Lower leg skin (tissue), 4 donors: Measurements from ENCODE around the gene ZBTB21. TPM values are rescaled to one million over a fixed set of nuclear protein-coding genes. Genes with fewer than 3 reads are reported as not detected.

Experiments used
- DNase-seq, 2 donors: peaks; one replicate each; pipeline ENCODE4 v3.0.0-alpha.2; 2019; ENCODE audit warnings: low spot score in 2 of 2
- H3K4me3 ChIP-seq: fragments of 200-600 bp; sonication (generic); 2 replicates; pipeline ENCODE4 v1.5.1; 2017; ENCODE audit warnings: mild to moderate bottlenecking, low read depth; ENCODE audit not compliant: poor library complexity, severe bottlenecking
- CTCF ChIP-seq, 3 donors: fragments of 450-650 bp; IDR thresholded peaks; one replicate each; pipeline ENCODE4 v1.5.1; 2016; ENCODE audit warnings: antibody characterized with exemption in 3 of 3, mild to moderate bottlenecking in 3 of 3, moderate library complexity in 2 of 3
- POLR2A ChIP-seq, 2 donors: fragments of 450-650 bp; IDR thresholded peaks; one replicate each; pipeline ENCODE4 v1.6.1; 2016 to 2017; ENCODE audit warnings: antibody characterized with exemption in 2 of 2, mild to moderate bottlenecking in 1 of 2, moderate library complexity in 1 of 2
- WGBS, 2 donors: methylation state at CpG; one replicate each; pipeline ENCODE4 v1.1.5; 2018; 5-methylcytosine and 5-hydroxymethylcytosine counted together
- intact Hi-C: fragments of 100-400 bp; cut with DNase I; formaldehyde crosslinking; loops from one replicate; pipeline ENCODE4 v1.15.0; 2023; ENCODE audit warnings: low total_unique reads
- total RNA-seq, 4 donors: library from RNA; depleted of rRNA; stranded (reverse); fragments of >200 nt; gene quantifications; one replicate each; pipeline ENCODE4 v1.1.0, GENCODE V29; 2016

Gene ZBTB21
- total RNA-seq, 4 donors from 2014 or later: 18.1 to 31.9 (median 28.2) TPM

GRCh38 chr21:41985662-41986416 is 24.3 kb downstream of the ZBTB21 start:
- DNase-seq: no peak
- WGBS, 2 donors: 57 to 61% methylated on average over 6 of the region's 6 CpGs
- H3K4me3 ChIP-seq: no peak overlapping the region
- TF ChIP-seq POLR2A (IDR thresholded peaks at IDR 0.05): no peak
- TF ChIP-seq CTCF (IDR thresholded peaks at IDR 0.05): no peak
- intact Hi-C loops: no loop called here

- TF ChIP-seq CTCF (IDR thresholded peaks at IDR 0.05): no peak
- H3K4me3 ChIP-seq: no peak overlapping the region
- intact Hi-C loops: no loop called here
- 97% methylated on average over 1 of the region's 1 CpG for WGBS, 2 donors
- DNase-seq: no peak
Observed at GRCh38 chr21:41983229-41983628, 26.9 kb downstream of the ZBTB21 start.

GRCh38 chr21:41980561-41980960 is 29.6 kb downstream of the ZBTB21 start:
- no peak overlapping the region for H3K4me3 ChIP-seq
- intact Hi-C loops: no loop called here
- DNase-seq: peak in 1 of 2 donors; percentile 4
- TF ChIP-seq CTCF (IDR thresholded peaks at IDR 0.05) (no peak), POLR2A (IDR thresholded peaks at IDR 0.05) (no peak)

- 65 to 74% methylated on average over 7 of the region's 7 CpGs for WGBS, 2 donors
- no peak for TF ChIP-seq POLR2A (IDR thresholded peaks at IDR 0.05)
- no peak overlapping the region for H3K4me3 ChIP-seq
- DNase-seq: peak in 1 of 2 donors; percentile 13
- intact Hi-C loops: no loop called here
Observed at GRCh38 chr21:41979751-41980369, 30.3 kb downstream of the ZBTB21 start.

GRCh38 chr21:41979335-41979734 is 30.8 kb downstream of the ZBTB21 start:
- no peak for TF ChIP-seq POLR2A (IDR thresholded peaks at IDR 0.05)
- TF ChIP-seq CTCF (IDR thresholded peaks at IDR 0.05): no peak
- no peak overlapping the region for H3K4me3 ChIP-seq
- WGBS, 2 donors: 59 to 81% methylated on average over 4 of the region's 4 CpGs
- no peak for DNase-seq
- intact Hi-C loops: no loop called here

GRCh38 chr21:41977034-41977950 is 32.9 kb downstream of the ZBTB21 start:
- DNase-seq: peak in 1 of 2 donors; percentile 70
- TF ChIP-seq POLR2A (IDR thresholded peaks at IDR 0.05) (no peak), CTCF (IDR thresholded peaks at IDR 0.05) (no peak)
- intact Hi-C loops: no loop called here
- WGBS, 2 donors: 92 to 93% methylated on average over 17 of the region's 17 CpGs
- H3K4me3 ChIP-seq: no peak overlapping the region
